Effector CD8-positive, alpha-beta T cell (primary cell): ENCODE measurements around the gene INPP5B.

Experiments used
- DNase-seq: peaks from one replicate; lab custom pipeline; 2025; lab: John Stamatoyannopoulos, UW

The INPP5B gene

GRCh38 chr1:37839676-37840075 lies 107.2 kb downstream of the INPP5B start:
- no peak for DNase-seq

GRCh38 chr1:37836788-37837187 lies 110.1 kb downstream of the INPP5B start:
- DNase-seq, result no peak

- no peak for DNase-seq
Measured at GRCh38 chr1:37831809-37832208, 115.0 kb downstream of the INPP5B start.

GRCh38 chr1:37831109-37831508 lies 115.7 kb downstream of the INPP5B start:
- DNase-seq, result no peak

GRCh38 chr1:37828410-37829074 lies 118.3 kb downstream of the INPP5B start:
- DNase-seq, result no peak

- no peak for DNase-seq
Measured at GRCh38 chr1:37825506-37825905, 121.3 kb downstream of the INPP5B start.

- no peak for DNase-seq
Measured at GRCh38 chr1:37824001-37824400, 122.9 kb downstream of the INPP5B start.

GRCh38 chr1:37822906-37823815 lies 123.7 kb downstream of the INPP5B start:
- no peak for DNase-seq

GRCh38 chr1:37821481-37821880 lies 125.4 kb downstream of the INPP5B start:
- no peak for DNase-seq

- no peak for DNase-seq
Measured at GRCh38 chr1:37817481-37817880, 129.4 kb downstream of the INPP5B start.

GRCh38 chr1:37814252-37814651 lies 132.6 kb downstream of the INPP5B start:
- no peak for DNase-seq

- DNase-seq, result no peak
Measured at GRCh38 chr1:37813529-37814145, 133.2 kb downstream of the INPP5B start.

GRCh38 chr1:37811027-37811655 lies 135.7 kb downstream of the INPP5B start:
- peak; percentile 31 for DNase-seq
